Suppressor macrophage treated with lipopolysaccharide for 1 hour (primary cell): ENCODE data around the gene ITGAD.
A peak's percentile ranks its signal among the peaks of the same experiment; 100 is the strongest.
"Not testable (repeated sequence)": the region's sequence is repeated elsewhere in the genome, so short reads cannot be mapped to it uniquely, and the experiment has no call there.

Experiments used
- DNase-seq, 3 donors: peaks; one replicate each; pipeline ENCODE4 v3.0.0-alpha.2; 2020 to 2022

ITGAD gene

DNA sequence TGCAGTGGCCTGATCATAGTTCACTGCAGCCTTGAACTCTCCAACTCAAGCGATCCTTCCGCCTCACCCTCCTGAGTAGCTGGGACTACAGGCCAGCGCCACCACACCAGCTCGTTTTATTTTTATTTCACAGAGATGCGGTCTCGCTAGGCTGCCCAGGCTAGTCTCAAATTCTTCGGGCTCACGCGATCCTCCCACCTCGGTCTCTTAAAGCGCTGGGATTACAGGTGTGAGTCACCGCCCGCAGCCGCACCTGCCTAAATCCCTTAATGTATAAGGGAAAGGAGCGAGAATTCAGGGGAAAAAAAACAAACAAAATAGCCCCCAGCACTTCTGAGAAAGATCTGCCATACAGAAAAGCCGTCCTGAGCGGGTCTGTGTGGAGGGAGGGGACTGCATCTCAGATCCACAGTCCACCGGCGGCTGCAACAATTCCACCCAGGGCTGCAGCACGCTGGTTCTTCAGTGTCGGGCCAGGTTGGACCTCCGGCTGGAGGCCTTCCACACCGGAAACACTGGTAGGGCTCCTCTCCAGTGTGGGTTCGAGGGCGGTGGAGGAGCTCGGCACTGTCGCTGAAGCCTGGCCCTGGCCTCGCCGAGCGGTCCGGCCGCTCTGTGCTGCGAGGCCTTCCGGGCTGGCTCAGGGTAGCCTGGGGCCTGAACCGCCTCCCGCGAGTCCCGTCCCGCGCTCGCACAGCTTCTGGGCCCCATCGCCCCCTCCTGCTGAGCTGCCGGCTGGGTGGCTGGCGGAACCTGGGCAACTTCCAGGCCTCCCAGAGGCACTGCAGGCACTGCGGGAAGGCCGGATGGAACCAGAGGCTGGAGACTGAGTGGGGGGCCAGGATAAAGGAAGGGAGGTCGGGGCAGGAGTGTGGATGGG, 42.4 kb downstream of the ITGAD start:
- DNase-seq: no peak

DNA sequence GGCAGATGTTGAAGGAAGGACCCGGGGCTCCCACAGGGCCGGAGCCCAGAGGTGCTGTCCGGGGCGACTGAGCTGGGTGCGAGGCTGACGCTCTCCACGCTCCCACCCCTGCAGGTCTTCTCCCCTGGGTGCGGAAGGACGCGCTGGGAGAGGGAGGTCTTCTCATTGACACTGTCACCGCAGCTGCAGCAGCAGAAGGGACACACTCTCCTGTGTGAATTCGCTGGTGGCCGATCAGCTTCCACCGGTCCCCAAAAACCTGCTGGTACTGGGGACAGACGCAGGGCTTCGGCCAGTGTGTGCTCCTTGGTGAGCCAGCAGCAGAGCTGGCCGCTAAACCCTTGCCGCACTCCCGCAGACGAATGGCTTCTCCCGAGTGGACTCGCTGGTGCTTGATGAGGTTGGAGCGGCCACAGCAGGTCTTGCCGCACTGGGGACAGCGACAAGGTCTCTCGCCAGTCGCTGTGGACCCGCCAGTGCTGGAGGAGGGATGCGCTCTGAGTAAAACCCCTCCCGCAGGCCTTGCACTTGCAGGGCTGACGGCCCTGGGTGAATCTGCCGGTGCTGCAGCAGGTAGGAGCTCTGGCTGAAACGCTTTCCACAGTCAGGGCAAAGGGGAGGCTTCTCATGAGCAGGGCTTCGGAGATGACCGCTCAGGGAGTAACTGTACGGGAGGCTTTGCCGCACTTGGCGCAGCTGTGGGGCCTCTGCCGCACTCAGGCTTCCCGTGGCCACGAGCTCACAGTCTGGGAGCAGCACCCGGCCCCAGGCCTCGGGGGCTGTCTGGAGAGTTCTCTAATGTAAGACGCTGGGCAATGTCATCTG, 43.3 kb downstream of the ITGAD start:
- no peak for DNase-seq

- DNase-seq: no peak
Measured at GRCh38 chr16:31438414-31438813, 45.3 kb downstream of the ITGAD start.

- DNase-seq: not testable (repeated sequence)
Measured at GRCh38 chr16:31439023-31439422, 45.9 kb downstream of the ITGAD start.

- no peak for DNase-seq
Measured at GRCh38 chr16:31439519-31439918, 46.4 kb downstream of the ITGAD start.

- no peak for DNase-seq
Measured at GRCh38 chr16:31440516-31441184, 47.5 kb downstream of the ITGAD start.

DNA sequence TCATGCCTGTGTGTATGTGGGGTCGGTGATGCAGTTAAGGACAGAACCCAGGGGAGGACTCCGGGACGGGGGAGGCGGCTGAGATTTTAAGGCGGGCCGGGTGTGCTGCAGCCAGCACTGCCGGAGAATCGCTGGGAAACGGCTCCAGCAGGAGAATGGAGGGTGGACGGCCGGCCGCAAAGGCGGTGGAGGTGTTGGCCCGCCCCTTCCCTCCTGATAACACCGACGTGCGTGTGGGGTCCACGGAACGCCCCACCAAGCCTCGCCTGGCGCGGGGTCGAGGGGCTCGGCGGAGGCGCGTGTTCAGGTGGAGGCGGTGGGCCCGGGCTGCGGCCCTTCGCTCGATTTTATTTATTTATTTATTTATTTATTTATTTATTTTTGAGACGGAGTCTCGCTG, 48.8 kb downstream of the ITGAD start:
- no peak for DNase-seq

- DNase-seq: not testable (repeated sequence)
Measured at GRCh38 chr16:31445931-31446330, 52.8 kb downstream of the ITGAD start.

GRCh38 chr16:31451201-31451600, 58.1 kb downstream of the ITGAD start:
- no peak for DNase-seq

- peak; percentile 53 to 69 (median 56) for DNase-seq
Measured at GRCh38 chr16:31451681-31452351, 58.7 kb downstream of the ITGAD start.

GRCh38 chr16:31452631-31453106, 59.5 kb downstream of the ITGAD start:
- peak in 2 of 3 donors; percentile 32 to 59 for DNase-seq

DNA sequence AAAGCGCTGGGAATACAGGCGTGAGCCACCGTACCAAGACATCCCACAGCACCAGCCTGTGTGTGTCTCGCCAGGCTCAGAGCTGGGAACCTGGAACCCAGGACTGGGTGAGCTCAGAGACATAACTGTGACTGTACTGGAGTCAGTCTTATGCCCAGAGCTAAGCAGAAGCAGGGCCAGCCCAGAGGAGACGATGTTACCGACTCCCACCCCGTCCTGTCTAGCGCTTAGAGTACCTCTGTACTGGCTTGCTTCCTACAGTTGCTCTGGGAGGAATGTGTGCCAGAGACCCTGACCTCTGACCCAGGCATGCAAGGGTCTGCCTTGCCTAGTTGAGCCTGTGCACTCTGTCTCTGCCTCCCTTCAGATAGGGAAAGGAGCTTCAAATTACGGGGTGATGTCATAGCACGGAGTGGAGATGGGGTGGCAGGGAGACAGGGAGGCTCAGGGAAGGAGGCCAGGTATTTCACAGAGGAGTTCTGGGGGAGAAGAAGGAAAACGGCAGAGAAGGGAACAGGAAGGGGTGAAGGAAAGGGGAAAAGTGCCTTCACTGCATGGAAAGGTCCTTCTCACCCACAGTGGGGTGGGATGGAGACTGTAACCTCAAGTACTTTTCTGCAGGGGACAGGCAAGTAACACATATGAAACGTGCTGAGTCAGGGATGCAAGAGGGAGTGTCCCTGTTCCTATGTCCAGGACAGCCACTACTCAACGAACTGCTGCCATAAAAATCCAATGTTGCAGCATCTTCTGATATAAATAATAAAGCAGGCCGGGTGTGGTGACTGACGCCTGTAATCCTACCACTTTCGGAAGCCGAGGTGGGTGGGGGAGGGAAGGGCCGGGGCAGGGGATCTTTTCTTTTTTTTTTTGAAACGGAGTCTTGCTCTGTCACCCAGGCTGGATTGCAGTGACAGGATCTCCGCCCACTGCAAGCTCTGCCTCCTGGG, 60.4 kb downstream of the ITGAD start:
- DNase-seq: peak; percentile 94 to 98 (median 94)

DNA sequence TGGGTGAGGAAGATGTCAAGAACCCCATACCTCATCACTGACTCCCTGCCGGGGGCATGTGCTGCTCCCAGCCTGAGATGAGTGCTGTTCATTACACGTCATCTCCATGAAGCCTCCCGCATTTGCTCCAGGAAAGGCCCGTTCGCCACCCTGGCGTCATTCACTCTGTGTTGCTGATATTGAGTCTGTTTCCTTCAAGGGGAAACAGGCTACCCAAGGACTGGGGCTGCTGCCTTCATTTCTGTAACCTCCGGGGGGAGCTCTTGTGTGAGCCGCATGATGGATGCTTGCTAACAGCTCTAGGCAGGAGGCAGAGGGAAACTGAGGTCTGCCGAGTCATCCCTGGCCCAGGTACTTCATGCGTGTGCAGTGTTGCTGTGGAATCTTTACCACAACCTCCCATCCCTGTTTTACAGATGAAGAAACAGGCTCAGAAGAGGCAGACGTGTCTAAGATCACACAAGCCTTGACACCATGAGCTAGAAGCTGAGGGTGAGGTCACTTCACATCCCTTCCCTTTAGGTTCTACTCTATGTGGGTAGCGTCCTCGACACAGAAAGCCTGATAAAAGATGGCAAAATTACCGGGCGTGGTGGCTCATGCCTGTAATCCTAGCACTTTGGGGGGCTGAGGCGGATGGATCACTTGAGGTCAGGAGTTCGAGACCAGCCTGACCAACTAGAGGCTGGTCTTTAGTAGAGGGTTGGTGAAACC, 62.6 kb downstream of the ITGAD start:
- DNase-seq: peak; percentile 62 to 82 (median 74)

DNA sequence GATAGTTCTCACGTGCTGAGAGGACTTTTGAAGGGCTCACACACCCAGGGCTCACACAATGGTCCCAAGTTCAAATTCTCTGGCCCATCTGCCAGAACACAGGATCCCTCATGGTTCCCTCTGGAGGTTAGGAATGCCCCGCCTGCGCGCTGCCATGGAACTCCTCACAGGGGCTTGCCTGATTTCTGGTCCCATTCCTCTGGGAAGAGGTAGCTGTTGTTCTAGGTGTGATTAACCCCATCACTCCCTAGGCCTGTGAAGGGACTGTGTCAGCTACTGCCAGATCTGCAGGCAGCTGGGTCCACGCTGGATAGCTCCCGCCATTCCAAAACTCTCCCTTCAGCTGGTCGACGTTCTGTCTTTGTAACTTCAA, 63.8 kb downstream of the ITGAD start:
- no peak for DNase-seq

GRCh38 chr16:31458073-31458843, 65.1 kb downstream of the ITGAD start:
- peak; percentile 73 to 92 (median 77) for DNase-seq

- DNase-seq: peak; percentile 98 to 99 (median 99)
Measured at GRCh38 chr16:31458844-31459686, 65.9 kb downstream of the ITGAD start, which contains the start of gene ARMC5. ARMC5 (plus strand) TSS chr16:31459501; CDS start chr16:31459525, 24 bp downstream.

GRCh38 chr16:31459687-31460581, 66.8 kb downstream of the ITGAD start:
- DNase-seq: peak; percentile 100

- DNase-seq: peak; percentile 53 to 67 (median 64)
Measured at GRCh38 chr16:31460582-31461002, 67.5 kb downstream of the ITGAD start.
